ENCODE results near the gene MAP4K4.

- TF ChIP-seq GATA3 (IDR thresholded peaks at IDR 0.05; ENCODE audit: low read depth, low read length) (no peak), GATA2 (IDR thresholded peaks at IDR 0.05; ENCODE audit: low read depth, low read length) (no peak)
Observed at GRCh38 chr2:101832114-101832513, 134.6 kb downstream of the MAP4K4 start.

Data from SH-SY5Y (cell line).